H1 (cell line): Measurements from ENCODE around the gene ETF1. TPM values are rescaled to one million over a fixed set of nuclear protein-coding genes. Genes with fewer than 3 reads are reported as not detected.
A peak's percentile ranks its signal among the peaks of the same experiment; 100 is the strongest.

Experiments
- CTCF ChIA-PET: fragments of 300-600 bp; sonication (Branson Sonifier 250); formaldehyde crosslinking; loops from one replicate; lab custom pipeline; 2021; ENCODE audit not compliant: partially characterized antibody; lab: Charles Lee
- POLR2A ChIA-PET: fragments of 300-600 bp; sonication (Branson Sonifier 250); formaldehyde crosslinking; loops from one replicate; lab custom pipeline; 2021; ENCODE audit warnings: inconsistent platforms; ENCODE audit not compliant: partially characterized antibody; lab: Charles Lee
- DNase-seq, 2 experiments: peaks; one replicate each; pipeline versions ENCODE4 v3.0.0 to v3.0.0-alpha.2; 2010 to 2022; ENCODE audit warnings: low spot score in 2 of 2, low read depth in 1 of 2, mixed read lengths in 1 of 2
- FAIRE-seq: peaks from 2 replicates; lab custom pipeline; 2011; peaks lifted over from hg19 to GRCh38; lab: Jason Lieb, UNC
- H2AFZ ChIP-seq: 2 replicates; pipeline ENCODE4 v1.8.1; 2012; ENCODE audit warnings: low read length, inconsistent platforms
- H2AK5ac ChIP-seq: 2 replicates; pipeline ENCODE4 v1.6.1; 2013; ENCODE audit warnings: low read depth, low read length
- H2BK120ac ChIP-seq: replicated peaks from 2 replicates; pipeline ENCODE3; 2013; ENCODE audit warnings: low read depth, low read length, inconsistent platforms
- H2BK12ac ChIP-seq: 2 replicates; pipeline ENCODE4 v1.6.1; 2013; ENCODE audit warnings: low read depth, low read length
- H2BK15ac ChIP-seq: 2 replicates; pipeline ENCODE4 v1.6.1; 2013; ENCODE audit warnings: low read length
- H2BK20ac ChIP-seq: 2 replicates; pipeline ENCODE4 v1.6.1; 2013; ENCODE audit warnings: low read length
- H2BK5ac ChIP-seq: 2 replicates; pipeline ENCODE4 v1.6.1; 2013; ENCODE audit warnings: low read depth, low read length
- H3K14ac ChIP-seq: 2 replicates; pipeline ENCODE4 v1.6.1; 2013; ENCODE audit warnings: inconsistent platforms; ENCODE audit not compliant: insufficient read length
- H3K18ac ChIP-seq: 2 replicates; pipeline ENCODE4 v1.6.1; 2013; ENCODE audit warnings: low read length; ENCODE audit errors: extremely low read depth
- H3K23ac ChIP-seq: 2 replicates; pipeline ENCODE4 v1.6.1; 2013; ENCODE audit warnings: inconsistent platforms; ENCODE audit not compliant: insufficient read length
- H3K23me2 ChIP-seq: 2 replicates; pipeline ENCODE4 v1.6.1; 2013; ENCODE audit warnings: low read depth, low read length
- H3K27ac ChIP-seq: 2 replicates; pipeline ENCODE4 v1.6.1; 2011; ENCODE audit warnings: low read depth, low read length, inconsistent platforms
- H3K27me3 ChIP-seq, 4 experiments: replicated peaks in 1 of 4; 1 replicate in 1 of 4; 2 replicates in 3 of 4; pipeline versions ENCODE4 v1.6.1 to v1.8.1; 2011 to 2013; ENCODE audit warnings: low read length in 3 of 4, mild to moderate bottlenecking in 3 of 4, inconsistent platforms in 2 of 4, mixed read lengths in 2 of 4, moderate library complexity in 1 of 4; ENCODE audit not compliant: control insufficient read depth in 3 of 4, insufficient read depth in 3 of 4; ENCODE audit errors: extremely low read depth in 1 of 4
- H3K36me3 ChIP-seq, 4 experiments: 2 replicates each; pipeline versions ENCODE4 v1.6.1 to v1.8.1; 2011 to 2013; ENCODE audit warnings: mild to moderate bottlenecking in 4 of 4, low read length in 3 of 4, moderate library complexity in 2 of 4, control low read depth in 1 of 4, inconsistent platforms in 1 of 4; ENCODE audit not compliant: insufficient read depth in 4 of 4, control insufficient read depth in 2 of 4
- H3K4ac ChIP-seq: replicated peaks from 2 replicates; pipeline ENCODE3; 2013; ENCODE audit warnings: low read length, low read depth, mixed read lengths, inconsistent platforms; ENCODE audit not compliant: insufficient read length
- H3K4me1 ChIP-seq, 4 experiments: replicated peaks in 1 of 4; 1 replicate in 1 of 4; 2 replicates in 3 of 4; pipeline versions ENCODE4 v1.6.1 to v1.8.1; 2011 to 2013; ENCODE audit warnings: low read length in 3 of 4, inconsistent platforms in 2 of 4, mixed read lengths in 1 of 4; ENCODE audit not compliant: insufficient read depth in 4 of 4, control insufficient read depth in 3 of 4
- H3K4me2 ChIP-seq, 2 experiments: 2 replicates each; pipeline versions ENCODE4 v1.6.1 to v1.8.1; 2011 to 2013; ENCODE audit warnings: low read depth in 2 of 2, low read length in 2 of 2, control low read depth in 1 of 2, inconsistent platforms in 1 of 2, mild to moderate bottlenecking in 1 of 2; ENCODE audit not compliant: insufficient read depth in 1 of 2
- H3K4me3 ChIP-seq, 4 experiments: fragments of 200-600, 300-600 bp in 1 of 4; sonication (generic), shearing (Covaris generic), sonication (Bioruptor Twin) in 1 of 4; 2 replicates each; pipeline versions ENCODE4 v1.5.1 to v1.8.1; 2011 to 2016; ENCODE audit warnings: low read length in 4 of 4, low read depth in 3 of 4, control low read depth in 2 of 4, inconsistent platforms in 2 of 4, mild to moderate bottlenecking in 2 of 4, mixed read lengths in 1 of 4, moderate library complexity in 1 of 4; ENCODE audit not compliant: insufficient read depth in 2 of 4; ENCODE audit errors: extremely low read depth in 1 of 4
- H3K56ac ChIP-seq: replicated peaks from 2 replicates; pipeline ENCODE3; 2013; ENCODE audit warnings: low read depth, mild to moderate bottlenecking, mixed read lengths, low read length, inconsistent platforms; ENCODE audit not compliant: insufficient read length
- H3K79me1 ChIP-seq: 2 replicates; pipeline ENCODE4 v1.6.1; 2013; ENCODE audit warnings: low read depth, low read length, control low read depth
- H3K79me2 ChIP-seq, 2 experiments: 2 replicates each; pipeline versions ENCODE4 v1.6.1 to v1.8.1; 2012 to 2013; ENCODE audit warnings: low read length in 2 of 2, mild to moderate bottlenecking in 2 of 2, inconsistent platforms in 1 of 2; ENCODE audit not compliant: insufficient read depth in 2 of 2, control insufficient read depth in 1 of 2
- H3K9ac ChIP-seq, 4 experiments: replicated peaks in 1 of 4; 1 replicate in 1 of 4; 2 replicates in 3 of 4; pipeline versions ENCODE4 v1.6.1 to v1.8.1; 2011 to 2013; ENCODE audit warnings: low read depth in 3 of 4, low read length in 3 of 4, control low read depth in 2 of 4, mild to moderate bottlenecking in 2 of 4, moderate library complexity in 2 of 4, inconsistent platforms in 1 of 4; ENCODE audit errors: extremely low read depth in 1 of 4
- H3K9me3 ChIP-seq, 2 experiments: 2 replicates each; pipeline versions ENCODE4 v1.6.1 to v1.8.1; 2012 to 2013; ENCODE audit warnings: mild to moderate bottlenecking in 2 of 2, moderate library complexity in 2 of 2, control low read depth in 1 of 2, inconsistent platforms in 1 of 2, low read depth in 1 of 2, low read length in 1 of 2, mixed read lengths in 1 of 2; ENCODE audit not compliant: insufficient read depth in 2 of 2
- H4K20me1 ChIP-seq, 2 experiments: replicated peaks in 1 of 2; 2 replicates each; pipeline versions ENCODE3 to v1.8.1; 2011 to 2013; ENCODE audit warnings: inconsistent platforms in 2 of 2, low read length in 2 of 2, mild to moderate bottlenecking in 1 of 2; ENCODE audit not compliant: insufficient read depth in 2 of 2, control insufficient read depth in 1 of 2
- H4K5ac ChIP-seq: 2 replicates; pipeline ENCODE4 v1.6.1; 2013; ENCODE audit warnings: low read length, low read depth, mixed read lengths, inconsistent platforms; ENCODE audit not compliant: insufficient read length
- H4K8ac ChIP-seq: 2 replicates; pipeline ENCODE4 v1.8.0; 2013; ENCODE audit warnings: mild to moderate bottlenecking, moderate library complexity, low read length, inconsistent platforms; ENCODE audit not compliant: insufficient read depth; ENCODE audit errors: extremely low read depth
- H4K91ac ChIP-seq: replicated peaks from 2 replicates; pipeline ENCODE3; 2013; ENCODE audit warnings: low read length, mixed read lengths, inconsistent platforms; ENCODE audit not compliant: insufficient read length
- CTCF ChIP-seq, 3 experiments: IDR thresholded peaks; 1 replicate in 2 of 3; 2 replicates in 1 of 3; pipeline versions ENCODE4 v1.5.1 to v1.6.1; 2011; ENCODE audit warnings: low read length in 3 of 3, mild to moderate bottlenecking in 3 of 3, inconsistent platforms in 2 of 3, low read depth in 1 of 3, moderate library complexity in 1 of 3; ENCODE audit not compliant: insufficient read depth in 1 of 3; ENCODE audit errors: control extremely low read depth in 1 of 3
- POLR2AphosphoS5 ChIP-seq: IDR thresholded peaks from 2 replicates; pipeline ENCODE4 v1.6.1; 2011; ENCODE audit warnings: low read depth, low read length
- SRF ChIP-seq: IDR thresholded peaks from 2 replicates; pipeline ENCODE4 v1.6.1; 2011; ENCODE audit warnings: mild to moderate bottlenecking, low read depth, low read length, moderate library complexity
- TEAD4 ChIP-seq: IDR thresholded peaks from 2 replicates; pipeline ENCODE4 v1.6.1; 2012; ENCODE audit warnings: low read depth, low read length, inconsistent platforms, mixed read lengths
- WGBS, 2 experiments: shearing (Covaris generic) in 1 of 2; methylation state at CpG; one replicate each; pipeline versions ENCODE4 v1.1.6 to v1.1.7; 2013 to 2015; ENCODE audit warnings: low lambda C conversion rate in 2 of 2, mixed read lengths in 2 of 2, inconsistent platforms in 1 of 2, low coverage in 1 of 2, missing lambda C conversion rate in 1 of 2; ENCODE audit not compliant: insufficient replicate concordance in 2 of 2, insufficient coverage in 1 of 2, insufficient read length in 1 of 2; ENCODE audit errors: extremely low coverage in 1 of 2, missing lambda C conversion rate in 1 of 2; 5-methylcytosine and 5-hydroxymethylcytosine counted together
- polyA plus RNA-seq, 7 experiments: library from polyadenylated mRNA; depleted of rRNA in 3 of 7; stranded (reverse) in 5 of 7; unstranded in 2 of 7; fragments of >200 nt in 5 of 7; fragments of 200-250 nt in 2 of 7; gene quantifications; 1 replicate in 5 of 7; 2 replicates in 1 of 7; 4 replicates in 1 of 7; pipeline versions ENCODE4 v1.2.1 to v1.2.3, GENCODE V29; 2011 to 2013; ENCODE audit warnings: missing spikeins in 2 of 7, mixed read lengths in 2 of 7
- total RNA-seq: library from RNA; stranded (reverse); fragmentation: NEBNext Ultra II Directional; extraction: Animal tissue kit (Norgen Biotek cat#: 25700); gene quantifications from 2 replicates; pipeline ENCODE4 v1.2.1, GENCODE V29; 2021

The ETF1 gene
- total and polyA plus RNA-seq, 2 of the 8 experiments (the other 6 are each of a cell fraction or from before 2014, with no cell fraction given) = 50.5 to 168 TPM

- no peak overlapping the region for H3K4me2 ChIP-seq
- no peak overlapping the region for H2AK5ac ChIP-seq
- H3K23me2 ChIP-seq = no peaks in the 10 kb centered on the region; the same call in 1 of the 2 replicates
- H3K4ac ChIP-seq = no peak overlapping the region
- peaks cover 0 to 20% of the 10 kb centered on the region in 2 experiments; a peak in 2 of 4 replicates for H3K79me2 ChIP-seq
- no peak overlapping the region for H3K18ac ChIP-seq
- DNase-seq (no peak), FAIRE-seq (no peak)
- H3K27me3 ChIP-seq = no peaks in the 10 kb centered on the region
- H2BK12ac ChIP-seq = no peak overlapping the region
- H2BK120ac ChIP-seq = no peak overlapping the region
- H4K5ac ChIP-seq = no peak overlapping the region
- H3K36me3 ChIP-seq = peaks cover 17 to 44% (median 31%) of the 10 kb centered on the region in 4 experiments
- no peak overlapping the region for H3K4me3 ChIP-seq
- H3K14ac ChIP-seq = no peak overlapping the region
- no peak overlapping the region for H3K23ac ChIP-seq
- no peak overlapping the region for H2BK5ac ChIP-seq
- H3K4me1 ChIP-seq = no peaks in the 10 kb centered on the region
- ChIA-PET POLR2A (interaction anchor here (0.6 to 26.9 kb wide), 13 partner anchors 10 to 772 kb away, joined by 3 to 1018 read pairs (median 5); partner anchors contain the start of genes EGR1, ETF1 and HSPA9), CTCF (interaction anchor here (0.7 to 1.5 kb wide), 2 partner anchors 14 to 103 kb away, joined by 3 to 5 read pairs; no protein-coding TSS in a partner anchor)
- no peak overlapping the region for H2AFZ ChIP-seq
- H3K79me1 ChIP-seq = no peaks in the 10 kb centered on the region; the same call in 1 of the 2 replicates
- peaks cover 4 to 9% of the 10 kb centered on the region in 2 experiments for H4K20me1 ChIP-seq
- H3K9ac ChIP-seq = no peak overlapping the region
- H4K8ac ChIP-seq = no peak overlapping the region
- H2BK15ac ChIP-seq = no peak overlapping the region
- H3K56ac ChIP-seq = no peak overlapping the region
- H4K91ac ChIP-seq = no peak overlapping the region
- no peak overlapping the region for H2BK20ac ChIP-seq
- H3K27ac ChIP-seq = no peak overlapping the region
- 88% methylated on average over 4 of the region's 4 CpGs; no CpG with 5 or more reads in 1 of the 2 experiments for WGBS, 2 experiments
- no peaks in the 10 kb centered on the region for H3K9me3 ChIP-seq
- TF ChIP-seq TEAD4 (no peak), SRF (no peak), POLR2AphosphoS5 (peak; percentile 65; the same call in 1 of the 2 replicates), CTCF (IDR thresholded peaks at IDR 0.05; ENCODE audit: control extremely low read depth in 1 of 3, insufficient read depth in 1 of 3, low read depth in 1 of 3, low read length in 3 of 3) (no peak)
These were observed 9.6 kb upstream of the ETF1 start for GRCh38 chr5:138552657-138553056.
